ENCODE measurements around the gene RARB. TPM values are rescaled to one million over a fixed set of nuclear protein-coding genes. Genes with fewer than 3 reads are reported as not detected.

RARB gene
- total and polyA plus RNA-seq, 5 donors from 2014 or later, result 0.12 to 0.20 TPM; not detected in 3

DNA sequence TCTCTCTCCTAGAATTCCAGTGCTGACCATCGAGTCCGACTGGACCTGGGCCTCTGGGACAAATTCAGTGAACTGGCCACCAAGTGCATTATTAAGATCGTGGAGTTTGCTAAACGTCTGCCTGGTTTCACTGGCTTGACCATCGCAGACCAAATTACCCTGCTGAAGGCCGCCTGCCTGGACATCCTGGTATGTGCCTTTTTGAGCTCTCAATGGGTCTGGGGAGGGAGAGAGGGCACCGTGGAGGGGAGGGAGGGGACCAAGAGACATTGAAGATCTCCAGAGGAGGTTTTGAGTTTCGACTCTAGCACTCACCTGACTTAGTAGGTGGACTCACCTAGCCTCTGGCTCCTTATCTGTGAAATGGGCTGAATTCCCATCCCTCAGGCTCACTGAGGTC is 152.5 kb downstream of the RARB start:
- Histone ChIP-seq H3K36me3 (ENCODE audit: control insufficient read depth, insufficient read depth, low read length) (no peaks in the 10 kb centered on the region), H3K4me1 (ENCODE audit: control insufficient read depth, insufficient read depth, low read length, poor library complexity, severe bottlenecking) (no peaks in the 10 kb centered on the region), H3K4me3 (ENCODE audit: low read depth, low read length) (no peak overlapping the region), H3K27me3 (ENCODE audit: control insufficient read depth, insufficient read depth, low read length) (no peaks in the 10 kb centered on the region), H3K27ac (ENCODE audit: insufficient read depth, low read length, poor library complexity, severe bottlenecking) (no peak overlapping the region), H3K9me3 (ENCODE audit: control insufficient read depth in 2 of 2, low read length in 2 of 2) (no peaks in the 10 kb centered on the region)
- Mint-ChIP-seq H3K4me3 (no peak overlapping the region), H3K9me3 (peaks cover 0 to 3% (median 0%) of the 10 kb centered on the region in 7 donors), H3K4me1 (no peaks in the 10 kb centered on the region), H3K27ac (no peak overlapping the region), H3K27me3 (no peaks in the 10 kb centered on the region), H3K36me3 (no peaks in the 10 kb centered on the region)
- DNase-seq, result no peak
- ATAC-seq (ENCODE audit: low read depth in 2 of 2), result no peak

DNA sequence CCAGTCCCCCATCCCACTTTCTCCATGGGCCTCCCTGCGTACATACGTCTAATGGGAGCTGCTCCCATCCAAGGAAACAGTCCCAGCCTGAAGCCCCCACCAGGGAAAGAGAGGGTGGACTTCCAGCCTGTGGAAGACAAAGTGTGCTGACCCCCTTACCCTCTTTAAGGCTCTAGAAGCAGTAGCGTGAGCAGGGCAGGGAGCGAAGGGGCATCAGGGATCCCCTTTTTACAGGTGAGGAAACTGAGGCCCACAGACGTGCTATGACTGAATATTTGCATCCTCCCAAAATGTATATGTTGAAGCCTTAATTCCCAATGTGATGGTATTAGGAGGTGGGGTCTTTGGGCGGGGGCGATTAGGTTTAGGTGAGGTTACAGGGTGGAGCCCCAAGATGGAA is 153.3 kb downstream of the RARB start:
- Mint-ChIP-seq H3K4me3 (no peak overlapping the region), H3K4me1 (no peaks in the 10 kb centered on the region), H3K36me3 (no peaks in the 10 kb centered on the region), H3K27me3 (no peaks in the 10 kb centered on the region), H3K9me3 (peaks cover 0 to 3% (median 0%) of the 10 kb centered on the region in 7 donors), H3K27ac (no peak overlapping the region)
- DNase-seq, result no peak
- H3K4me1 ChIP-seq (ENCODE audit: control insufficient read depth, insufficient read depth, low read length, poor library complexity, severe bottlenecking), result no peaks in the 10 kb centered on the region
- ATAC-seq (ENCODE audit: low read depth in 2 of 2), result no peak
- no peak overlapping the region for H3K27ac ChIP-seq (ENCODE audit: insufficient read depth, low read length, poor library complexity, severe bottlenecking)
- H3K4me3 ChIP-seq (ENCODE audit: low read depth, low read length), result no peak overlapping the region
- H3K9me3 ChIP-seq (ENCODE audit: control insufficient read depth in 2 of 2, low read length in 2 of 2), result no peaks in the 10 kb centered on the region
- no peaks in the 10 kb centered on the region for H3K36me3 ChIP-seq (ENCODE audit: control insufficient read depth, insufficient read depth, low read length)
- H3K27me3 ChIP-seq (ENCODE audit: control insufficient read depth, insufficient read depth, low read length), result no peaks in the 10 kb centered on the region

DNA sequence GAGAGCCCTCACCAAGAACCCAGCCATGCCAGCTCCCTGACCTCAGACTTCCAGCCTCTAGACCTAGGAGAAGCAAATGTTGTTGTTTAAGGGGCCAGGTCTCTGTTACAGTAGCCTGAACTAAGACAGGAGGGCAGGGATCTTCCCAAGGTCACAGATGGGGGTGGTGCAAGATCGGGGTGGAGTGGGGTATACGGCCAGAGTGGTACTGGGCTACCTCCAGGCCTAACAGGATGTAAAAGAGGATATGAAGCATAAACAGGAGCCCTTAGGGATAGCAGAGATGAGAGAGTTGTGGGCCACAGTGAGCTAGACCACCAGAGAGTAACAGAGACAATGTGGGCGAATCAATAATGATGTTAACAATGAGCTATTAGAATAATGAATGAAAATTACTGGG is 153.8 kb downstream of the RARB start:
- no peaks in the 10 kb centered on the region for H3K4me1 Mint-ChIP-seq
- no peaks in the 10 kb centered on the region for H3K27me3 Mint-ChIP-seq
- H3K9me3 Mint-ChIP-seq, result peaks cover 0 to 2% (median 0%) of the 10 kb centered on the region in 7 donors
- Histone ChIP-seq H3K27me3 (ENCODE audit: control insufficient read depth, insufficient read depth, low read length) (no peaks in the 10 kb centered on the region), H3K27ac (ENCODE audit: insufficient read depth, low read length, poor library complexity, severe bottlenecking) (no peak overlapping the region), H3K9me3 (ENCODE audit: control insufficient read depth in 2 of 2, low read length in 2 of 2) (no peaks in the 10 kb centered on the region), H3K4me1 (ENCODE audit: control insufficient read depth, insufficient read depth, low read length, poor library complexity, severe bottlenecking) (no peaks in the 10 kb centered on the region), H3K4me3 (ENCODE audit: low read depth, low read length) (no peak overlapping the region), H3K36me3 (ENCODE audit: control insufficient read depth, insufficient read depth, low read length) (no peaks in the 10 kb centered on the region)
- H3K36me3 Mint-ChIP-seq, result no peaks in the 10 kb centered on the region
- ATAC-seq (ENCODE audit: low read depth in 2 of 2) (no peak), DNase-seq (no peak)
- no peak overlapping the region for H3K4me3 Mint-ChIP-seq
- H3K27ac Mint-ChIP-seq, result no peak overlapping the region

DNA sequence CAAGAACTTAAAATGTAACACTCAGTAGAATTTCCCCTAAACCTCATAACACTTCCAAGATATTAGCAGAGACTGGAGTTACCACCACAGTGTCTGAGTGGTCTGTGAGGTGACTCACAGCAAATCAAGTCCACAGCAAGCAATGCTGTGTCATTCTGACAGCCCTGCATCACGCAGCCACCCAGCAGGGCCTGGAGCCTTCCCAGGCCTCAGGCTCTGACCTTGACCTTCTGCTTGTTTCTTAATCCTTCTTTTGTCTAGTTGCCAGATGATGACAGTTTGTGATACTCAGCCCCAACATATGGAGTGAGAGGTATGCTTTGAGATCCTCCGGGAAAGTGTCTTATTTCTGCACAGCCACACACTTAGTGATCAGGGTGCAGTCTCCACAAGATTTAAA is 154.2 kb downstream of the RARB start:
- Mint-ChIP-seq H3K4me1 (no peaks in the 10 kb centered on the region), H3K27ac (no peak overlapping the region), H3K27me3 (no peaks in the 10 kb centered on the region), H3K9me3 (peaks cover 0 to 2% (median 0%) of the 10 kb centered on the region in 7 donors), H3K36me3 (no peaks in the 10 kb centered on the region), H3K4me3 (no peak overlapping the region)
- Histone ChIP-seq H3K27ac (ENCODE audit: insufficient read depth, low read length, poor library complexity, severe bottlenecking) (no peak overlapping the region), H3K4me3 (ENCODE audit: low read depth, low read length) (no peak overlapping the region), H3K4me1 (ENCODE audit: control insufficient read depth, insufficient read depth, low read length, poor library complexity, severe bottlenecking) (no peaks in the 10 kb centered on the region), H3K9me3 (ENCODE audit: control insufficient read depth in 2 of 2, low read length in 2 of 2) (no peaks in the 10 kb centered on the region), H3K36me3 (ENCODE audit: control insufficient read depth, insufficient read depth, low read length) (no peaks in the 10 kb centered on the region), H3K27me3 (ENCODE audit: control insufficient read depth, insufficient read depth, low read length) (no peaks in the 10 kb centered on the region)
- DNase-seq (no peak), ATAC-seq (ENCODE audit: low read depth in 2 of 2) (no peak)

DNA sequence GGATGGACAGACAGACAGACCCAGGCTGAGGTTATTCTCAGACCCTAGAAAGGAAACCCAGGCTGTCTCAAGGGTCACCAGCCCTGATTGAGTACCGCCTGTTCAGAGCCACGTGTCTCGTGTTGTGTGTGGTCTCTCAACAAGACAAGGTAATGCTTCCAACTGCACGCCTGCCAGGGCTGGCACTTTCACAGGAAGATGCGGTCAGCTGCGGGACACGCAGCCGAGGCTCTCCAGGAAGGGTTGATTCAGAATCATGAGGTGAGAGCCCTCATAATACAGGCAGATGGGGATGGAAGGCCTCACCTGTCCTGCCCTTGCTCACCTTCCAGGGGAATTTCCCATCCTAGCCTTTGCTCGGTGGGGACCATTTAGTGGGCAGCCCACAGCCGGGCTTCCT is 155.3 kb downstream of the RARB start:
- no peaks in the 10 kb centered on the region for H3K4me1 Mint-ChIP-seq
- DNase-seq, result no peak
- Histone ChIP-seq H3K27me3 (ENCODE audit: control insufficient read depth, insufficient read depth, low read length) (no peaks in the 10 kb centered on the region), H3K36me3 (ENCODE audit: control insufficient read depth, insufficient read depth, low read length) (no peaks in the 10 kb centered on the region), H3K27ac (ENCODE audit: insufficient read depth, low read length, poor library complexity, severe bottlenecking) (no peak overlapping the region), H3K4me1 (ENCODE audit: control insufficient read depth, insufficient read depth, low read length, poor library complexity, severe bottlenecking) (no peaks in the 10 kb centered on the region), H3K9me3 (ENCODE audit: control insufficient read depth in 2 of 2, low read length in 2 of 2) (no peaks in the 10 kb centered on the region), H3K4me3 (ENCODE audit: low read depth, low read length) (no peak overlapping the region)
- H3K27ac Mint-ChIP-seq, result no peak overlapping the region
- H3K36me3 Mint-ChIP-seq, result no peaks in the 10 kb centered on the region
- ATAC-seq (ENCODE audit: low read depth in 2 of 2), result no peak
- H3K4me3 Mint-ChIP-seq, result no peak overlapping the region
- peaks cover 0 to 2% (median 0%) of the 10 kb centered on the region in 7 donors for H3K9me3 Mint-ChIP-seq
- H3K27me3 Mint-ChIP-seq, result no peaks in the 10 kb centered on the region

DNA sequence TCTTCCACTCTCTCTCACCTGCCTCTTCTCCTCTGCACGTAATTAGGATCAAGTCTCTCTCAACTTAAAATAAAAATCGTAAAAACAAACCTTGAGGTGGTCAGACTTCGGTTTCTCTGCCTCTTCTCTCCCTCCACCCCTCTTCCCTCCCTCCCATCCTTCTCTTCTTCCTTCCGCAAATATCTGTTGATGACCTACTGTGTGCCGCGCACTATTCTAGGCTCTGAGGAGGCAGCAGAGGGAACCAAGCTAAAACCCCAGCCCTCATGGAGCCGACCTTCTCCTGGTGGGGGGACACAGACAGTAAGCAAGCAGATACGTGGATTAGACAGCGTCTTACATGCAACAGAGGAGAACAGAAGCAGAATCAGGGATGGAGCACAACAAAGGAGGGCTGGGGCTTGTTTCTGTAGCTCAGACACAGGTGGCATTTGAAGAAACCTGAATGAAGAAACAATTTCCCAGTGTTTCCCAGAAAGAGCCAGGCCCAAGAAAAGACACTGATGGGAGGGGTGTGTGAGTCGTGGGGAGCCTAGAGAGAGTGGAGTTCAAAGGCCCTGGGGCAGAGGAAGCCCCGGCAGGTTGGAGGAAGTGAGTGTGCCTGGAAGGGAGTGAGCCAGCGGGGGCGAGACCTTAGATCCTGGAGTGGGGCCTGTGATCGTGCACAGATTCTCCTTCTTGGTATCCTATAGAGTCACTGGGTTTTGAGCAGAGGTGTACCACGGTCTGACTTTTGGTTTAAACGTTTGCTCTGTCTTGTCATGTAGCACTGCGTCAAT is 156.1 kb downstream of the RARB start:
- no peaks in the 10 kb centered on the region for H3K9me3 ChIP-seq (ENCODE audit: control insufficient read depth in 2 of 2, low read length in 2 of 2)
- Mint-ChIP-seq H3K27ac (no peak overlapping the region), H3K27me3 (no peaks in the 10 kb centered on the region), H3K4me3 (no peak overlapping the region), H3K36me3 (no peaks in the 10 kb centered on the region), H3K4me1 (no peaks in the 10 kb centered on the region), H3K9me3 (peaks cover 0 to 2% (median 0%) of the 10 kb centered on the region in 7 donors)
- ATAC-seq (ENCODE audit: low read depth in 2 of 2) (no peak), DNase-seq (no peak)
- H3K27me3 ChIP-seq (ENCODE audit: control insufficient read depth, insufficient read depth, low read length), result no peaks in the 10 kb centered on the region
- H3K27ac ChIP-seq (ENCODE audit: insufficient read depth, low read length, poor library complexity, severe bottlenecking), result no peak overlapping the region
- H3K4me1 ChIP-seq (ENCODE audit: control insufficient read depth, insufficient read depth, low read length, poor library complexity, severe bottlenecking), result no peaks in the 10 kb centered on the region
- no peak overlapping the region for H3K4me3 ChIP-seq (ENCODE audit: low read depth, low read length)
- no peaks in the 10 kb centered on the region for H3K36me3 ChIP-seq (ENCODE audit: control insufficient read depth, insufficient read depth, low read length)

DNA sequence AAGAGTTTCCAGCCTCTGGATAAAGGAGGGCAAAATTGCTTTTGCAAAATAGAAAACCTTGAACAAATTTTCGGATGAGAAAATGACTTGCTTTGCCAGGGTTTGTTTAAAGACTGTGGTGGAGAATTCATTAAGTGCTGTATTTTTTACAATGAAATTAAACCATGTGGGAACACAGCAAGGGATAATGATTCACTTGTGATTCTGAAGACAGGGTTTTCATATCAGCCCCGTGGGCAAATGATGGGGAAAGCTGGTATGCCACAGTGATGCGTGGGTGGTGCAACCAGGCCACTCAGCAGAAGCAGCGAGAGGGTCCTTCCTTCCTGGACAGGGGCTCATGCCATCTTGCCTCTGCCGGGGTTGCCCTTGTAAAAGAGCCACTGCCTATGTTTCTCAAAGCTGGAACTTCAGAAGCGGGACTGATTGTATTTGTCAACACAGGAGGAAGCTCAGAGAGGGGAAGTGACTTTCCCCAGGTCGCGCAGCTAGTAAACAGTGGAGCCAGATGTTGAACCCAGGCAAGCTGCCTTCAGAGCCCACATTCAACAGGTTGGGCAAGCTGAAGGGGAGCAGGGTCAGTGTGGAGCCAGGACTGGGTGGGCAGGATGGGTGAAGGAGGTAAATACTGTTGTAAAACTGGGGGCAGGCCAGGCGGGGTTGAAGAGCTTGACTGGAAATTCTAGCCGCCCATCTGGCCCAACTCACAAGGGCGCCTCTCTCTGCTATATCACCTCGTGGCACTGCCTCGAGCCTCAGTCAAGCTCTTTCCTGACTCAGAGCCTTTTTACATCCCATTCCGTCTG is 157.5 kb downstream of the RARB start:
- no peaks in the 10 kb centered on the region for H3K4me1 ChIP-seq (ENCODE audit: control insufficient read depth, insufficient read depth, low read length, poor library complexity, severe bottlenecking)
- no peak overlapping the region for H3K27ac Mint-ChIP-seq

More for the DNA sequence above, 157.5 kb downstream of the RARB start:
- Histone ChIP-seq H3K4me3 (ENCODE audit: low read depth, low read length) (no peak overlapping the region), H3K36me3 (ENCODE audit: control insufficient read depth, insufficient read depth, low read length) (no peaks in the 10 kb centered on the region), H3K27ac (ENCODE audit: insufficient read depth, low read length, poor library complexity, severe bottlenecking) (no peak overlapping the region), H3K27me3 (ENCODE audit: control insufficient read depth, insufficient read depth, low read length) (no peaks in the 10 kb centered on the region), H3K9me3 (ENCODE audit: control insufficient read depth in 2 of 2, low read length in 2 of 2) (no peaks in the 10 kb centered on the region)
- Mint-ChIP-seq H3K4me3 (no peak overlapping the region), H3K27me3 (no peaks in the 10 kb centered on the region), H3K4me1 (no peaks in the 10 kb centered on the region), H3K9me3 (peaks cover 0 to 2% (median 0%) of the 10 kb centered on the region in 7 donors), H3K36me3 (no peaks in the 10 kb centered on the region)
- ATAC-seq (ENCODE audit: low read depth in 2 of 2), result no peak
- no peak for DNase-seq

Measured in CD4-positive, CD25-positive, alpha-beta regulatory T cell (primary cell).